WERI-Rb-1 (cell line): ENCODE data around the gene MDGA2.
"Not testable (repeated sequence)": the region's sequence is repeated elsewhere in the genome, so short reads cannot be mapped to it uniquely, and the experiment has no call there.

ENCODE experiments used
- DNase-seq: peaks from one replicate; pipeline ENCODE4 v3.0.0-alpha.2; 2020
- H3K27ac ChIP-seq: fragments of 250-450 bp; sonication (Bioruptor Pico); 2 replicates; pipeline ENCODE4 v1.5.1; 2020; ENCODE audit warnings: mild to moderate bottlenecking, moderate library complexity
- H3K27me3 ChIP-seq: fragments of 250-450 bp; sonication (Bioruptor Pico); 2 replicates; pipeline ENCODE4 v1.5.1; 2021; ENCODE audit warnings: mild to moderate bottlenecking, low read depth, moderate library complexity; ENCODE audit not compliant: insufficient read depth, severe bottlenecking
- H3K36me3 ChIP-seq: fragments of 250-450 bp; sonication (Bioruptor Pico); 2 replicates; pipeline ENCODE4 v1.5.1; 2020; ENCODE audit warnings: mild to moderate bottlenecking, moderate library complexity
- H3K4me3 ChIP-seq: 2 replicates; pipeline ENCODE4 v1.5.1; 2011; ENCODE audit warnings: low read depth, mild to moderate bottlenecking, control low read depth, low read length
- H3K9me3 ChIP-seq: fragments of 250-450 bp; sonication (Bioruptor Pico); 2 replicates; pipeline ENCODE4 v1.5.1; 2021; ENCODE audit warnings: mild to moderate bottlenecking, moderate library complexity; ENCODE audit not compliant: severe bottlenecking
- CTCF ChIP-seq: IDR thresholded peaks from 2 replicates; pipeline ENCODE4 v1.5.1; 2011; ENCODE audit warnings: low read depth, mild to moderate bottlenecking, control low read depth, inconsistent platforms, low read length

The MDGA2 gene

GRCh38 chr14:47189911-47190484, 485.4 kb downstream of the MDGA2 start:
- H3K9me3 ChIP-seq, result no peaks in the 10 kb centered on the region
- no peak for DNase-seq
- no peak for TF ChIP-seq CTCF
- no peaks in the 10 kb centered on the region for H3K36me3 ChIP-seq
- no peak overlapping the region for H3K27ac ChIP-seq
- no peak overlapping the region for H3K4me3 ChIP-seq
- no peaks in the 10 kb centered on the region for H3K27me3 ChIP-seq

- no peak for TF ChIP-seq CTCF
Observed at GRCh38 chr14:47186486-47186885, 488.9 kb downstream of the MDGA2 start.

DNA sequence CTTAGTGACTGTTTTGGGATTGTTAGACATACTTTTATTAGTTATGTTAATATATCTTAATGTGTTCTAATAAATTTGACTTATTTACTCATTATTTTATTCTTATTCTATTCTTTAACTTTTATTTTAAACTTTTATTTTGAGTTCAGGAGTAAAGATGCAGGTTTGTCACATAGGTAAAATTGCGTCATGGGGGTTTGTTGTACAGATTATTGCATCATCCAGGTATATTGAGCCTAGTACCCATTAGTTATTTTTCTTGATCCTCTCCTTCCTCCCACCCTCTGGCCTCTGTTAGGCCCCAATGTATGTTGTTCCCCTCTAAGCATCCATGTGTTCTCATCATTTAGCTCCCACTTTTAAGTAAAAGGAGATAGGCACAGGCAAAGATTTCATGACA, 495.5 kb downstream of the MDGA2 start:
- Histone ChIP-seq H3K27ac (no peak overlapping the region), H3K4me3 (no peak overlapping the region), H3K36me3 (no peaks in the 10 kb centered on the region), H3K9me3 (peaks cover 3% of the 10 kb centered on the region), H3K27me3 (no peaks in the 10 kb centered on the region)
- no peak for TF ChIP-seq CTCF
- DNase-seq, result no peak

More at GRCh38 chr14:47186486-47186885, 488.9 kb downstream of the MDGA2 start:
- H3K36me3 ChIP-seq, result no peaks in the 10 kb centered on the region
- H3K27me3 ChIP-seq, result no peaks in the 10 kb centered on the region
- no peak for DNase-seq
- peak overlapping the region; percentile 61 for H3K27ac ChIP-seq
- H3K4me3 ChIP-seq, result no peak overlapping the region
- H3K9me3 ChIP-seq, result no peaks in the 10 kb centered on the region

- not testable (repeated sequence) for H3K9me3 ChIP-seq, H3K4me3 ChIP-seq, DNase-seq, H3K36me3 ChIP-seq, H3K27ac ChIP-seq, H3K27me3 ChIP-seq
Observed at GRCh38 chr14:47171896-47172295, 503.5 kb downstream of the MDGA2 start.

DNA sequence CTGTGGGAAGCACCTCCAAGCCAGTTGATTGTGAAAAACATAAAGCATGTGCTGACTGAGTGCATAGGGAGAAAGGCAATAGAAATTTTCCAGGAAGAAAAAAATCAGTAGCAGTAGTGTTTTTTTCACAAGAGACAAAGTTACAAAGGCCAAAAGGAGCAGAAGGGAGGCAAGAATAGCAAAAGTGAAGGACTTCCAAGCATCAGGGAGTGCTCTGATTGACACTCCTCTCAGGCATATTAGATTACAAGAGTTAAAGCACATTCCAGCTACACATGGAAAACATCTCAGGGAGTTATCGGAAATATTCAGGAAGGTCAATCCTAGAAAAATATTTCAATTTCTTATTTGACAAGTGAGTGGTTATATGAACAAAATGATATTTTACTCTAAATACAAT, 508.0 kb downstream of the MDGA2 start:
- Histone ChIP-seq H3K27me3 (no peaks in the 10 kb centered on the region), H3K9me3 (peaks cover 5% of the 10 kb centered on the region), H3K4me3 (no peak overlapping the region), H3K27ac (no peak overlapping the region), H3K36me3 (no peaks in the 10 kb centered on the region)
- no peak for DNase-seq
- no peak for TF ChIP-seq CTCF

DNA sequence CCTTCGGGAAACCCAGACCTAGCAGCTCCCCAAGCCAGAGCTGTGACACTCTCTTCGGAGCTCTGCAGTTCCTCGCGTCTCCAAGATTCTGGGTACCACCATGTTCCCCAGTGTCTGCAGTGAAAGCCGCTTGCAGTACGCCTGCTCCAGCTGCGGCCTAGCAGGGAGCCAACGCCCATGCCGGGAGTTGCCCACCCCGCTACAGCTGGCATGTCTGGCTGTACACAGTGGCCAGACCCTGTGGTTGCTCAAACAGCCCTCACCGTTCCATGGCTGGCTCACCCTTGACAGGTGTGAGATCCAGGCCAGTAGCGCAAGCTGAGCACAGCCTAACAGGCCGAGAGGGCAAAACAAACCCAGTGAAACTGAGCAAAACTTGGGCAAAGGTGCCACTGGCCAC, 520.0 kb downstream of the MDGA2 start:
- H3K27me3 ChIP-seq, result no peaks in the 10 kb centered on the region
- H3K27ac ChIP-seq, result no peak overlapping the region

More for the DNA sequence above, 520.0 kb downstream of the MDGA2 start:
- H3K4me3 ChIP-seq, result no peak overlapping the region
- H3K36me3 ChIP-seq, result no peaks in the 10 kb centered on the region
- TF ChIP-seq CTCF, result no peak
- no peaks in the 10 kb centered on the region for H3K9me3 ChIP-seq
- no peak for DNase-seq
